K562 (cell line): Measurements from ENCODE around the gene AQP11. TPM values are rescaled to one million over a fixed set of nuclear protein-coding genes. Genes with fewer than 3 reads are reported as not detected.

Experiments used
- ATAC-seq: fragments of 200-7000 bp; cut with Tn5 transposase; 3 replicates; pipeline ENCODE4 v1.9.1; 2020; ENCODE audit warnings: moderate library complexity
- BruUV-seq: library from RNA; stranded (reverse); fragments of 400-500 nt; replicated peaks from 2 replicates; lab custom pipeline; 2021; lab: Mats Ljungman, UMichigan
- CTCF ChIA-PET: fragments of 300-600 bp; formaldehyde crosslinking; extraction: SDS; loops from one replicate; lab custom pipeline; 2021; ENCODE audit warnings: low intra/inter-chr PET ratio; lab: Yijun Ruan, JAX
- POLR2A ChIA-PET: fragments of 300-600, 350-650 bp; sonication (Branson Sonifier 250); formaldehyde crosslinking; extraction: SDS; loops from one replicate; lab custom pipeline; 2021; ENCODE audit warnings: antibody characterized with exemption, inconsistent platforms; lab: Yijun Ruan, JAX
- DNase-seq, 4 experiments: peaks; one replicate each; pipeline versions ENCODE4 v3.0.0 to v3.0.0-alpha.2; 2011 to 2018; ENCODE audit warnings: low spot score in 3 of 4, mixed read lengths in 3 of 4; ENCODE audit errors: extremely low read depth in 1 of 4
- FAIRE-seq: peaks from 2 replicates; lab custom pipeline; 2011; peaks lifted over from hg19 to GRCh38; lab: Jason Lieb, UNC
- H2AFZ ChIP-seq: 2 replicates; pipeline ENCODE4 v1.6.0; 2011; ENCODE audit warnings: low read depth, low read length, control low read depth, inconsistent platforms
- H3K27ac ChIP-seq: fragments of 200-600 bp; 3 replicates; pipeline ENCODE4 v1.8.0; 2011; ENCODE audit warnings: low read depth, mild to moderate bottlenecking, control low read depth, inconsistent platforms, low read length, moderate library complexity, mixed read lengths; ENCODE audit errors: extremely low read depth
- H3K27me3 ChIP-seq, 2 experiments: fragments of 300-600 bp in 1 of 2; 2 replicates in 1 of 2; 3 replicates in 1 of 2; pipeline versions ENCODE4 v1.6.0 to v1.8.0; 2011; ENCODE audit warnings: inconsistent platforms in 2 of 2, low read length in 2 of 2, mild to moderate bottlenecking in 1 of 2, mixed read lengths in 1 of 2, moderate library complexity in 1 of 2; ENCODE audit not compliant: control insufficient read depth in 2 of 2, insufficient read depth in 2 of 2
- H3K36me3 ChIP-seq: fragments of 300-600 bp; 3 replicates; pipeline ENCODE4 v1.8.0; 2011; ENCODE audit warnings: mild to moderate bottlenecking, low read length, inconsistent platforms; ENCODE audit not compliant: control insufficient read depth, insufficient read depth
- H3K4me1 ChIP-seq, 2 experiments: fragments of 200-600 bp in 1 of 2; replicated peaks in 1 of 2; 2 replicates in 1 of 2; 3 replicates in 1 of 2; pipeline versions ENCODE4 v1.5.1 to v1.8.0; 2011; ENCODE audit warnings: inconsistent platforms in 2 of 2, low read length in 2 of 2, mild to moderate bottlenecking in 1 of 2, mixed read lengths in 1 of 2, moderate library complexity in 1 of 2; ENCODE audit not compliant: control insufficient read depth in 2 of 2, insufficient read depth in 2 of 2
- H3K4me2 ChIP-seq: 2 replicates; pipeline ENCODE4 v1.6.1; 2011; ENCODE audit warnings: low read length, control low read depth, inconsistent platforms, mixed read lengths; ENCODE audit not compliant: insufficient read depth
- H3K4me3 ChIP-seq: fragments of 200-600 bp; sonication (generic), shearing (Covaris generic); 2 replicates; pipeline ENCODE4 v1.5.1; 2016; ENCODE audit warnings: control low read depth, inconsistent platforms
- H3K79me2 ChIP-seq: fragments of 200-600 bp; 3 replicates; pipeline ENCODE4 v1.8.0; 2011; ENCODE audit warnings: low read length, inconsistent platforms; ENCODE audit not compliant: control insufficient read depth, insufficient read depth
- H3K9ac ChIP-seq, 2 experiments: 2 replicates each; pipeline versions ENCODE4 v1.6.0 to v1.6.1; 2011; ENCODE audit warnings: low read depth in 2 of 2, low read length in 2 of 2, control low read depth in 1 of 2, inconsistent platforms in 1 of 2, mild to moderate bottlenecking in 1 of 2, mixed read lengths in 1 of 2; ENCODE audit not compliant: insufficient read depth in 1 of 2
- H3K9me1 ChIP-seq: one replicate; pipeline ENCODE4 v1.6.0; 2011; ENCODE audit warnings: inconsistent platforms, mild to moderate bottlenecking, low read length, moderate library complexity; ENCODE audit not compliant: control insufficient read depth, insufficient read depth
- H3K9me3 ChIP-seq: replicated peaks from 2 replicates; pipeline ENCODE4 v1.5.1; 2011; ENCODE audit warnings: low read depth, low read length, inconsistent platforms; ENCODE audit not compliant: control insufficient read depth, insufficient read depth
- H4K20me1 ChIP-seq: replicated peaks from 2 replicates; pipeline ENCODE4 v1.6.1; 2011; ENCODE audit warnings: low read length, inconsistent platforms, mixed read lengths; ENCODE audit not compliant: control insufficient read depth, insufficient read depth
- CEBPG ChIP-seq, 3 experiments: fragments of 200-800 bp in 1 of 3; sonication (Bioruptor generic) in 1 of 3; sonication (generic) in 1 of 3; formaldehyde crosslinking in 1 of 3; IDR thresholded peaks in 2 of 3; conservative IDR thresholded peaks in 1 of 3; 2 replicates each; pipeline versions ENCODE4 v1.6.1 to v1.8.0; 2016 to 2022; ENCODE audit warnings: missing compliant biosample characterization in 2 of 3, missing genetic modification characterization in 2 of 3, mild to moderate bottlenecking in 1 of 3, missing genetic modification reagents in 1 of 3
- E2F3 ChIP-seq: fragments of 250-450 bp; sonication (Bioruptor Pico); IDR thresholded peaks from 2 replicates; pipeline ENCODE4 v1.4.0; 2020; ENCODE audit warnings: mild to moderate bottlenecking
- HDAC2 ChIP-seq: fragments of 450-650 bp; IDR thresholded peaks from 2 replicates; pipeline ENCODE4 v1.6.1; 2016; ENCODE audit warnings: mild to moderate bottlenecking
- MTA1 ChIP-seq: fragments of 450-650 bp; IDR thresholded peaks from 2 replicates; pipeline ENCODE4 v1.6.1; 2017; ENCODE audit warnings: borderline replicate concordance
- NR1H2 ChIP-seq: sonication (generic); formaldehyde crosslinking; IDR thresholded peaks from 2 replicates; pipeline ENCODE4 v1.4.0; 2020; ENCODE audit warnings: mild to moderate bottlenecking, missing genetic modification reagents
- PHF21A ChIP-seq: fragments of 450-650 bp; IDR thresholded peaks from 2 replicates; pipeline ENCODE4 v1.6.1; 2017; ENCODE audit warnings: low read depth, borderline replicate concordance
- SAFB2 ChIP-seq: fragments of 200-400 bp; formaldehyde crosslinking; IDR thresholded peaks from 2 replicates; pipeline ENCODE4 v1.6.1; 2018; ENCODE audit warnings: borderline replicate concordance, low read length, low read depth, moderate library complexity; ENCODE audit not compliant: severe bottlenecking
- TOE1 ChIP-seq, 2 experiments: fragments of 450-650 bp in 1 of 2; sonication (generic) in 1 of 2; formaldehyde crosslinking in 1 of 2; IDR thresholded peaks; 2 replicates each; pipeline versions ENCODE4 v1.7.1 to v1.8.0; 2016 to 2022; ENCODE audit warnings: borderline replicate concordance in 2 of 2, mild to moderate bottlenecking in 2 of 2, antibody characterized with exemption in 1 of 2, inconsistent platforms in 1 of 2, low read depth in 1 of 2, missing genetic modification reagents in 1 of 2, moderate library complexity in 1 of 2
- ZC3H8 ChIP-seq: fragments of 450-650 bp; IDR thresholded peaks from 2 replicates; pipeline ENCODE4 v1.6.1; 2017
- WGBS: fragments of 100-300 bp; shearing (Covaris generic); methylation state at CpG from one replicate; pipeline ENCODE4 v1.1.6; 2016; ENCODE audit warnings: low coverage, mixed read lengths; ENCODE audit not compliant: insufficient coverage; ENCODE audit errors: missing lambda C conversion rate; 5-methylcytosine and 5-hydroxymethylcytosine counted together
- in situ Hi-C: fragments of 300-500 bp; cut with MboI; formaldehyde crosslinking; loops from 4 replicates; pipeline ENCODE4 v1.15.0; 2018; ENCODE audit warnings: inconsistent platforms, mixed read lengths
- intact Hi-C: fragments of 100-400 bp; cut with micrococcal nuclease; formaldehyde crosslinking; loops from 2 replicates; pipeline ENCODE4 v1.14.2; 2022
- polyA plus RNA-seq, 8 experiments: library from polyadenylated mRNA; depleted of rRNA in 4 of 8; stranded (reverse) in 5 of 8; unstranded in 3 of 8; fragments of >200 nt; fragmentation: Nextera tagmentation in 2 of 8; fragmentation: Illumina TruSeq in 1 of 8; extraction: Ambion mirVana in 2 of 8; extraction: Trizol in 1 of 8; gene quantifications; 2 replicates each; pipeline versions ENCODE4 v1.2.1 to v1.2.3, GENCODE V29; 2011 to 2014; ENCODE audit warnings: inconsistent platforms in 1 of 8, missing spikeins in 1 of 8
- total RNA-seq, 7 experiments: library from RNA; depleted of rRNA in 6 of 7; stranded (reverse); fragments of >200 nt in 6 of 7; fragmentation: Illumina TruSeq in 2 of 7; extraction: Trizol in 2 of 7; gene quantifications; 2 replicates each; pipeline versions ENCODE4 v1.2.1 to v1.2.3, GENCODE V29; 2011 to 2021; ENCODE audit warnings: low replicate concordance in 1 of 7
- TF ChIP-seq, protein P1 (sequence below), 2 experiments: IDR thresholded peaks; 2 replicates each; pipeline ENCODE4 v1.6.1; 2012; ENCODE audit warnings: improper control_type of control experiment in 2 of 2, low read depth in 2 of 2, low read length in 2 of 2, borderline replicate concordance in 1 of 2
- TF ChIP-seq, protein P2 (sequence below): IDR thresholded peaks from 2 replicates; pipeline ENCODE4 v1.6.1; 2011; ENCODE audit warnings: borderline replicate concordance, low read depth, mild to moderate bottlenecking, moderate library complexity, low read length; ENCODE audit not compliant: insufficient read depth, poor library complexity, severe bottlenecking

Gene AQP11
- total and polyA plus RNA-seq, 9 of the 15 experiments (the other 6 are each of a cell fraction or from before 2014, with no cell fraction given), result 0.09 to 1.0 (median 0.36) TPM

DNA sequence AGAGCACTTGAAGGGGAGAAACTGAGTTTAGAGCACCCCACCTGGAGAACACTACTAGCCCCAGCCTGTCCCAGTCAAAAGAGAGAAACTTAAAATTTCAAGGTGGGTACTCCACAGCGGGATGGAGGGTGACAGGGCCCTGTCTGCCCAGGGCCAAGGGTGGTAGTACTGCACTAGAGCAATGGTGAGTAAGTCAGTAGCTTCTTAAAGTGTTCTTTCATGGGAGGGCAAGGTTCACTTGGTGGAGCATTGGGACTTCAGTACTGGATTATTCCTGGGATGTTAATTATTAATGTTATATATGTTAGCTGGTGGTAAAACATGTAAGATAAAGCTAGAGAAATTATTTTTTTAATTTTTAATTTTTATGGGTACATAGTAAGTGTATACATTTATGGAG is 28.5 kb upstream of the AQP11 start (continued):
- TF ChIP-seq TOE1 (IDR thresholded peaks at IDR 0.05; ENCODE audit: borderline replicate concordance), result no peak
- TF ChIP-seq TOE1 (CRISPR knock-in tag; IDR thresholded peaks at IDR 0.05; ENCODE audit: borderline replicate concordance, low read depth), result no peak
- no peak for TF ChIP-seq HDAC2
- no peak for TF ChIP-seq ZC3H8
- no peak for TF ChIP-seq NR1H2 (CRISPR knock-in tag)
- TF ChIP-seq, protein P1, sequence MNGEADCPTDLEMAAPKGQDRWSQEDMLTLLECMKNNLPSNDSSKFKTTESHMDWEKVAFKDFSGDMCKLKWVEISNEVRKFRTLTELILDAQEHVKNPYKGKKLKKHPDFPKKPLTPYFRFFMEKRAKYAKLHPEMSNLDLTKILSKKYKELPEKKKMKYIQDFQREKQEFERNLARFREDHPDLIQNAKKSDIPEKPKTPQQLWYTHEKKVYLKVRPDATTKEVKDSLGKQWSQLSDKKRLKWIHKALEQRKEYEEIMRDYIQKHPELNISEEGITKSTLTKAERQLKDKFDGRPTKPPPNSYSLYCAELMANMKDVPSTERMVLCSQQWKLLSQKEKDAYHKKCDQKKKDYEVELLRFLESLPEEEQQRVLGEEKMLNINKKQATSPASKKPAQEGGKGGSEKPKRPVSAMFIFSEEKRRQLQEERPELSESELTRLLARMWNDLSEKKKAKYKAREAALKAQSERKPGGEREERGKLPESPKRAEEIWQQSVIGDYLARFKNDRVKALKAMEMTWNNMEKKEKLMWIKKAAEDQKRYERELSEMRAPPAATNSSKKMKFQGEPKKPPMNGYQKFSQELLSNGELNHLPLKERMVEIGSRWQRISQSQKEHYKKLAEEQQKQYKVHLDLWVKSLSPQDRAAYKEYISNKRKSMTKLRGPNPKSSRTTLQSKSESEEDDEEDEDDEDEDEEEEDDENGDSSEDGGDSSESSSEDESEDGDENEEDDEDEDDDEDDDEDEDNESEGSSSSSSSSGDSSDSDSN (IDR thresholded peaks at IDR 0.05; ENCODE audit: borderline replicate concordance in 1 of 2, low read depth in 2 of 2, low read length in 2 of 2), result no peak
- no peak for TF ChIP-seq CEBPG (CRISPR knock-in tag; IDR thresholded peaks at IDR 0.05)
- no peak for TF ChIP-seq CEBPG (tag; conservative IDR thresholded peaks at IDR 0.05 in 1 of 2, IDR thresholded peaks at IDR 0.05 in 1 of 2)
- no peak for TF ChIP-seq PHF21A

DNA sequence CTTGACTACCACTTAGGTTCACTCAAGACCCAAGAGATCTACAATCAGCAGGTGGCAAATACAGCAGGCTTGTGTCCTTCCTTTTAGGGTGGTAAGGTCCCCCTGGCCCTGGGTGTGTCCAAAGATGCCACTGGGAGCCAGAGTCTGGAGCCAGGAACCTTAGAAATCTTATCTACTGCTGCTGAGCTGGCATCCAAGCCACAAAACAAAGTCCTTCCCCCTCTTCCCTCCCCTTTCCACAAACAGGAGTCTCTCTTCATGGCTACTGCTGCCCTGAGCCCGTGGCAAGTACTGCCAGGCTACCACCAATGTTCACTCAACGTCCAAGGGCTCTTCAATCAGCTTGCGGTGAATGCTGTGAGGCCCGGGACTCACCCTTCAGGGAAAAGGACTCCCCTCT is 21.4 kb upstream of the AQP11 start:
- H4K20me1 ChIP-seq, result no peaks in the 10 kb centered on the region
- ATAC-seq (no peak), DNase-seq (no peak), FAIRE-seq (no peak)
- H3K36me3 ChIP-seq, result no peaks in the 10 kb centered on the region
- CTCF ChIA-PET, result interaction anchor here (0.6 kb wide), 1 partner anchor 132 kb away, joined by 3 read pairs; no protein-coding TSS in a partner anchor
- H3K9me1 ChIP-seq, result peaks cover 2% of the 10 kb centered on the region
- H2AFZ ChIP-seq, result no peak overlapping the region
- in situ Hi-C loops (no loop called here), intact Hi-C loops (no loop called here)
- no peak overlapping the region for H3K4me3 ChIP-seq
- H3K79me2 ChIP-seq, result no peaks in the 10 kb centered on the region
- no peaks in the 10 kb centered on the region; a peak in 1 of 5 replicates for H3K27me3 ChIP-seq
- BruUV-seq, result no TSS peak
- POLR2A ChIA-PET, result no interaction called here
- no peak overlapping the region for H3K4me2 ChIP-seq
- 6% methylated on average over 4 of the region's 4 CpGs for WGBS
- H3K4me1 ChIP-seq, result no peaks in the 10 kb centered on the region; a peak in 1 of 5 replicates
- TF ChIP-seq SAFB2 (no peak), E2F3 (CRISPR knock-in tag) (no peak), MTA1 (no peak)
- TF ChIP-seq, protein P2, sequence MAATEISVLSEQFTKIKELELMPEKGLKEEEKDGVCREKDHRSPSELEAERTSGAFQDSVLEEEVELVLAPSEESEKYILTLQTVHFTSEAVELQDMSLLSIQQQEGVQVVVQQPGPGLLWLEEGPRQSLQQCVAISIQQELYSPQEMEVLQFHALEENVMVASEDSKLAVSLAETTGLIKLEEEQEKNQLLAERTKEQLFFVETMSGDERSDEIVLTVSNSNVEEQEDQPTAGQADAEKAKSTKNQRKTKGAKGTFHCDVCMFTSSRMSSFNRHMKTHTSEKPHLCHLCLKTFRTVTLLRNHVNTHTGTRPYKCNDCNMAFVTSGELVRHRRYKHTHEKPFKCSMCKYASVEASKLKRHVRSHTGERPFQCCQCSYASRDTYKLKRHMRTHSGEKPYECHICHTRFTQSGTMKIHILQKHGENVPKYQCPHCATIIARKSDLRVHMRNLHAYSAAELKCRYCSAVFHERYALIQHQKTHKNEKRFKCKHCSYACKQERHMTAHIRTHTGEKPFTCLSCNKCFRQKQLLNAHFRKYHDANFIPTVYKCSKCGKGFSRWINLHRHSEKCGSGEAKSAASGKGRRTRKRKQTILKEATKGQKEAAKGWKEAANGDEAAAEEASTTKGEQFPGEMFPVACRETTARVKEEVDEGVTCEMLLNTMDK, result no peak
- H3K9me3 ChIP-seq, result no peaks in the 10 kb centered on the region
- H3K27ac ChIP-seq, result no peak overlapping the region
- no peak overlapping the region for H3K9ac ChIP-seq
